SK-N-DZ (cell line): ENCODE data around the gene VRK1.
"Not testable (repeated sequence)": the region's sequence is repeated elsewhere in the genome, so short reads cannot be mapped to it uniquely, and the experiment has no call there.

Experiments used
- DNase-seq: peaks from one replicate; pipeline ENCODE4 v3.0.0-alpha.2; 2015; ENCODE audit warnings: low spot score

VRK1 gene

DNA sequence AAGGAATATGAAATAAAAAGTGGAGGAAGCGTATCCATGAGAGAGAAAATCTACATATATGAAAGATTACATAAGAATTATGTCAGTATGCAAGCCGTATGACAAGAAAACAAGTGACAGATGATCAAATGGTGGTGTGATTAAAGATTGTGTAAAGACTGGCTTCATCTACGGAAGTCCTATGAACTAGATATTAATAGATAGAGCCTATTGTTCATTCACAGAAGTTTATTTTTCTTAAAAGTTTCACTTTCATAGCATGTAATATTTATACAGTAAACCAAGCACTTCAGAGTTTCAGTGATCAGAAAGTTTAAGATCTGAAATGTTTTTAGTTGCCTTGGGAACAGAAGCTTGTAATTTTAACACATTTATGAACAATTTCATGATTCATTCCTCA lies 84.5 kb downstream of the VRK1 start:
- no peak for DNase-seq

DNA sequence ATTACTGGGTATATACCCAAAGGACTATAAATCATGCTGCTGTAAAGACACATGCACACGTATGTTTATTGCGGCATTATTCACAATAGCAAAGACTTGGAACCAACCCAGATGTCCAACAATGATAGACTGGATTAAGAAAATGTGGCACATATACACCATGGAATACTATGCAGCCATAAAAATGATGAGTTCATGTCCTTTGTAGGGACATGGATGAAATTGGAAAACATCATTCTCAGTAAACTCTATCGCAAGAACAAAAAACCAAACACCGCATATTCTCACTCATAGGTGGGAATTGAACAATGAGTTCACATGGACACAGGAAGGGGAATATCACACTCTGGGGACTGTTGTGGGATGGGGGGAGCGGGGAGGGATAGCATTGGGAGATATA lies 86.8 kb downstream of the VRK1 start:
- DNase-seq: not testable (repeated sequence)

DNA sequence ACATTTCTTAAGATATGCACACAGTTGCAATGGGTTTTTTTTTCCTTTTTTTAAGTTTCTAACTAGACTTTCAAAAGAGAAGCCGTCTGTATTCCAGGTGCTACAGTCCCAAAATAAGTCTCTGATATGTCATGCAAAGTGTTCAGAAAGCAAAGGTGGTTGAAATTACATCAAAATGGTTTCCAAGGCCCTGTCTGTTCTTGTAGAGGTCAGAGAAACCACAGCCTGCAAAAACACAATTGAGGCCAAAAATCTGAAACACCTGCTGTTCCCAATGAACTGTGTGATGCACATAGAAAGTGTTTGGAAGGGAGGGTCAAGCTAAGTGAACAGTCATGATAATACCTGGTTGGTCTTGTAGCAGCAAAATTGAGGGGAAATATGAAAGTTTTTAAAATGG lies 91.0 kb downstream of the VRK1 start:
- no peak for DNase-seq

DNA sequence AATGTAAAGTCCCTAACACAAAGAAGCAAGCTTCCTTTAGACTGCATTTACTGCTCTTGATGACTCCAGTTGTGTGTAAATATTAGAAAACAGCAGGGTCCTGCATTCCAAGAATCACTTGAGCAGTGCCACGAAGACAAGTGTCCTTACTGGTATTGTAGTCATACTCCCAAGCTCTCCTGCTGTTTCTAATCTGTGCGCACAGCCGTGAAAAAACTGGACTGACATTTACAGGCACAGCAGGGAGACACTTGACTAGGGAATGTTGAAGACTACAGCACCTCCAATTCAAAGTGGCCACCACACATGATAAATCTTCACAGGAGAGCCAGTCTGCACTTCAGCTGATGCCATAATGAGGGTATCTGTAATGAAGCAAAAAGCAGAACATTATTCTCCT lies 91.4 kb downstream of the VRK1 start:
- DNase-seq: peak; percentile 1

DNA sequence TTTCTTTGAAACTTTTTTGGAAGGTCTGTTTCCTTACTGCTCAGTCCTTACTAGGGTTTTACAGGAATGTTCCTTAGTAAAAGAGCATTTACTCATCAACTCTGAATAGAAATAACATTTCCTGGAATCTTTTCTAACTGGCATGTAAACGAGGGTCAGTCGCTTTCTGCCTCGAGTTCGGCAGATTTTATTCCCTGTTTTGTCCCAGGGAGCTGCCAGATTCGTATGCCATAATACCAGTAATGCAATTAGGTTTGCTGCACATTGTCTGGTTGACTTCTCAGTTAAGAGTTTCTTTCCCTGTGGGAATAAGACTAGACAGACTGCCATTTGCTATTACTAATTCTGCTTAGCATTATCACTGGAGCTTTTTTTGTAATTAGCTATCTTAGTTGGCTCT lies 91.9 kb downstream of the VRK1 start:
- DNase-seq: peak; percentile 45

DNA sequence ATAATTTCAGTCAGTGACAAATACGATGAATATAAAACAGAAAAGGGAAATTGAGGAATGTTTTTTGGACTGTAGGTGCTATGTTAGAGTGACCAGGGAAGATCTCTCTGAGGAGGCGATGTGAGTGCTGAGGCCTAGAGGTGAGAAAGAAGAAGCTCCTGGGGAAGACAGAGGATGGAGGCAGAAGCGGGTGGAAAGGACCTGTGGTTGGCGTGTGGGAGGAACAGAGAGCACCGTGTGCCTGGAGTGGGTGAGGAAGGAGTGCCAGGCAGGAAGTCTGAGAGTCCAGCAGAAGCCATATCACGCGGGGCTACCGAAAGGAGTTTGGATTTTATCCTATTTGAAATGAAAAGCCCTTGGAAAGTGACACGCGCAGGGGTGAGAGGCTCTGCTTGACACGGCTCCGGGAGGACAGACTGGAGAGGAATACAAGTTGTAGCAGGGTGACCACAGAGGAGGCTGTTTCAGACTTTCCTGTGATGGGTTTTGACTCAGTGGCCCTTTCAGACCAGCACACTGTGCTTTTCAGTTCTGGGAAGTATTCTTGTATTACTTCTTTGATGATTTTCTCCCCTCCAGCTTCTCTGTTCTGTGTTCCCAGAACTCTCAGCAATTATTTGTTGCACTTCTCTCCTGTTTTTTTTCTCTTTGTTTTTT lies 96.9 kb downstream of the VRK1 start:
- no peak for DNase-seq

DNA sequence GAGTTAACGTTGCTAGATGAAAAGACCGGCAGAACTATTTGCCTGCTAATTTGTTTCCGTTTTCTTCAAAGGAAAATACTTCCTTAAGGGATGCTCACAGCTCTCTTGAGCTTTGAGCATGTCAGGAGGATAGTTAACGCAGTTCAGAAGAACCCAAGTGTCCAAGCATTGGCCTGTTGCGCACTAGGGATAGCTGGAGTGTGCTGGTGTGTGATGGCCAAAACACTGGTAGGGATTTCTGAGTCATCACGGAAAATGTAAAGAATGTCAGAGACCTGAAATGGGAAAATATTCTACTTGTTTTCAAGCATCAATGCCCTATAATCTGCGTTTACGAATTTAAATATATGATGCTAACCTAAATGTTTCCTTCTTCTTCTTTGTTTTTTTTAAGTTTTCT lies 97.8 kb downstream of the VRK1 start:
- no peak for DNase-seq

DNA sequence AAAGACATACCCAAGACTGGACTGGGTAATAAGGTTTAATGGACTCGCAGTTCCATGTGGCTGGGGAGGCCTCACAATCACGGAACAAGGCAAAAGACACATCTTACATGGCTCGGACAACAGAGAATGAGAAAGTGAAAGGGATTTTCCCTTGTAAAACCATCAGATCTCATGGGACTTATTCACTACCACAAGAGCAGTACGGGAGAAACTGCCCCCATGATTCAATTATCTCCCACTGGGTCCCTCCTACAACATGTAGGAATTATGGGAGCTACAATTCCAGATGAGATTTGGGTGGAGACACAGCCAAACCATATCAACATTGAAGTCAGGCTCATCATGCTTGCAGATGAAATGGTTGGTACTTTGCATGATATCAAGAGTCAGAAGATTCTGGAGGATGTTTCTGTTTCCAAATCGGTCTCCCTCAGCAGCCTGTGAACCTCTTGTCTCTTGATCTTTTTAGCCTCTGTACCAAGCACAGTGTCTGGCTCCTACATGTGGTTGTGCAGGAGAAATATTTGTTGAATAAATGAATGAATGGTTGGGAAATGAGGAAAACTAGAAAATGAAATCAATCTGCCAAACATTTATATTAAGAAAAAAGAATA lies 98.6 kb downstream of the VRK1 start:
- DNase-seq: no peak

DNA sequence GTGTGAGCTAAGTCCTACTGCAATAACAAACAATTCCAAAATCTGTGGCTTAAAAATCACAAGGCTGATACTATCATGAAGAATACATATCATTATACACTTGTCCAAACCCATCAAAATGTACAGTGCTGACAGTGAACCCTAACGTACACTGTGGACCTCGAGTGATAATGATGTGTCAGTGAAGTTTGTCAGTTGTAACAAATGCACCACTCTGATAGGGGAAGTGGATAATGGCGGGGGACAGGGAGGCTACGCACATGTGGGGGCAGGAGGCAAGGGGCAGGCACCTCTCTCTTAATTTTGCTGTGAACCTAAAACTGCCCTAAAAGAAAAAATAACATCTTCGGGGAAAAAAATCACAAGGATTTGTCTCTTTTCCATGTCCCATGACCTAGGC lies 100.0 kb downstream of the VRK1 start:
- no peak for DNase-seq

DNA sequence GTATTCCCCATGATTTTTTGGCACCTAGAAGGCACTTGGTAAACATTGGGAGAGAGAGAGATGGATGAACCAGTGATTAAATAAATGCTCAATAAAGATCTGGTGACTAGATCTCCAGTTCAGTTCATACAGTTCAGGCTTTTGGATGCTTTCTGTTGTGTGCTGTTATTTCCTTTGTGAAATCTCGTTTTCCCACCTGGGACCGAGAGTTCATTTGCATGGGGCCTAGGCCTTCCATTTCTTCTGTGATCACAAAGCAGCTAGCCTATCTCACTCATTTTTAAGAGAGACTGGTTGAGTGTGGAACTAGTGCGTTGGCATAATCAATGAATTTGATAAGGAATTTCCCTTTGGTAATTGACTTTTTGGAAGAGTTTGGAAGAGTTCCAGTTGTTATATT lies 104.0 kb downstream of the VRK1 start:
- no peak for DNase-seq

DNA sequence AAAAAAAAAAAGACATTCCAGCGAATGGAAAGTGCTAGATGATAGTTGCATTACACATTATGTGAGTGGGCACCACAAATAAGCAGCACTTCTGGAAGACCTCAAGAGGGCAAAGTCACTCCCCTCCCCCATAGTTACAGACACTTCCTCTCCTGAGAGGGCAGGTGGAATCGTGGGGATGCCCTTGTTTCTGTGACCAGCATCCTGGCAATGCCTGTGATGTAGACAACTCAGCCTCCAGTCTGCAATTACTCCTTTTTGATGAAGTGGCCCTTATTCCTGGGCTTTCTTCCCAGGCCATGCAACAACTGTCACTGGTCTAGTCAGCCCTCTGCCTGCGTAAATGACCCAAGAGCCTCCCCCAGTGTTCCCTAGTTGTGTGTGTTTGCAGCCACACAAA lies 104.8 kb downstream of the VRK1 start:
- DNase-seq: no peak

DNA sequence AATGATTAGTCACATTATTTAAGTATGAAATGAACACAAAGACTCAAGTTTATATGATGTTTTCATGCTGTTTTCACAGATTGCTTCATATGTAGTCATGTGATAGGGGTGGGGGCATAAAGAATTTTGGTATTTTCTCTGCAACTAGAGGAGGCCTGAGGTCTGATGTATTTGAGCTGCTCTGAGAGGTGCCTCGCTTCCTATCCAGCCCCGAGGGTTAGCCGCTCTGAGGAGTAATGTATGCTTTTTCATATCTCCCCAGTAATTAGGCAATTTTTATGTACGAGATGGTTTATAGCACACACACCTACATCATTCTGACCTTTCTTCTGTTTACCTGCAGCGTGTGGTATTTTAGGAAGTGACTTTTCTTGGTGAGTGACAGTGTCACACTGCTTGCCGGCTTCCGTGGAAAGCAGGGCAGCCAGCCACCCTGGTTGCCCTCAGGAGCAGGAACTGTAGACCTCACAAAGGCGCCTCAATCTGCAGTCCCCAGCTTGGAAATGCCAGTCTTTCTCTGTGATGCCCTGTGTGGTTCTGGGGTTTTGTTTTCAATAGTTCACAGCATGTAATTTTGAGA lies 106.4 kb downstream of the VRK1 start:
- no peak for DNase-seq

DNA sequence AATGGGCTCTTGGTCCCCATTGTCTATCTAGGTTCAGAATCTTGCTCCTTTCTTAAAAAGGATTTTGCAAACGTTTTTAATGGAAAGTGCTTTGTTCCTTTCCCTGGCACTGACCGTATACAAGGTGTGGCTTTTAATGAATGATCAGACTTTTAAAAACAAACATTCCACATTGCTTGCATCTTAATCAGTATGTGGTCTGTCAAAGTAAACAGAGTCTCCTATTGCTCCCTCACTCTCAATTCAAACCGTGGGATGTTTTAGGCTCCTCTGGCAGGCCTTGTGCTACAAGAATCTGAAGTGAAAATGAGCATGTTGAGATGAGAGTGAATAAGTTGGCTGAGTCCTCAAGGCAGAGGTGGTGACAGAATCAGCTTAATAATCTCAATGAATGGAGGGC lies 107.0 kb downstream of the VRK1 start:
- DNase-seq: no peak

DNA sequence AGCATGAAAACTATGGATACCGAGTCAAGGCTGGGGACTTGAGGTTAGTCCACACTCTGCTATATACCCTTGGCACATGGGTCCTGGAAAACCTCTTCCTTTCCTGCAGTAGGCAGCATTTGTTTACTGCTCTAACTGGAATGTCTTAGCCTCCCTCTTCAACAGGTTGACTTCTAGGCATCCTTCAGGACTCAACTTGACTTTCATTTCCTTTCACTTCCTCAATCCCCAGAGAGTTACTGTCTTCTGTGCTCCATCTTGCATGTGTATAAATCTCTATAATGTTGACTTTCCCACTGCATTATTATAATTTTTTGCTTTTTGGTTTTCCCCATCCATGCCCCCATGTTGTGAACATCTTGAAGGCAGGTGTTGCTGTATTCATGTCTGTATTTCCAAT lies 107.9 kb downstream of the VRK1 start:
- DNase-seq: no peak

DNA sequence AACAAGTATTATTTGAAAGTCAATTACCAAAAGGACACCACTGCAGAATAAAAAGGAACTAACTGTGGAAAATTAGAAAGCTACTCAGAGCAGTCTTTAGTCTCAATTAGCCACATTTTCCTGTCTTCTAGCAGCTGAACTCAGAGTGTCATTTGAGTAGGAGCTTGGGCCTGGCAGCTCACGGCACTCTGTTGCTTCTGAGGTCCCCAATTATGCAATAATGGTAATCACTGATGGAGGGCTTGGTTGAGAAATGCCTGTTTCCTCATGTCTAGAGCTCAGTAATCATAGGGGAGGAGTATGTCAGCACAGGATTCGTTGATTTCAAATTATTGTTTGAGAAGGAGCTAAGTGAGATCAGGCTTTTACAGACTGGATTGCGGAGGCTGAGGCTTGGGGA lies 108.6 kb downstream of the VRK1 start:
- no peak for DNase-seq

DNA sequence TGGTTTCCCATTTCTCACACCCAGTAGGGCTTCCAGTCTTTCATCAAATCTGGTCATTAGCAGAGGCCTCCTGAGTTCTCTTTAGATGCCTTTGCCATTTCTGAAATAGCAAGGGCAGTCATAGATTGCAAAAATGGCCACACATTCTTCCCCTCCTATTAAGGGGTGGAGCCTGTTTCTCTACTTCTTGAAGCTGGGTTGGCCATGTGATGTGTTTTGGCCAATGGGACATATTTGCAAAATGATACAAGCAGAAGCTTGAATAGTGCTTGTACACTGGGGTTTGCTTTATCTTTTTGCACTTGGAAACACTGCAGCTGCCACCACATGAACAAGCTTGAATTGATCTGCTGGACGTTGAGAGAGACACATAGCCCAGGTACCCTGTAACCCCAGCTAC lies 109.3 kb downstream of the VRK1 start:
- DNase-seq: no peak

DNA sequence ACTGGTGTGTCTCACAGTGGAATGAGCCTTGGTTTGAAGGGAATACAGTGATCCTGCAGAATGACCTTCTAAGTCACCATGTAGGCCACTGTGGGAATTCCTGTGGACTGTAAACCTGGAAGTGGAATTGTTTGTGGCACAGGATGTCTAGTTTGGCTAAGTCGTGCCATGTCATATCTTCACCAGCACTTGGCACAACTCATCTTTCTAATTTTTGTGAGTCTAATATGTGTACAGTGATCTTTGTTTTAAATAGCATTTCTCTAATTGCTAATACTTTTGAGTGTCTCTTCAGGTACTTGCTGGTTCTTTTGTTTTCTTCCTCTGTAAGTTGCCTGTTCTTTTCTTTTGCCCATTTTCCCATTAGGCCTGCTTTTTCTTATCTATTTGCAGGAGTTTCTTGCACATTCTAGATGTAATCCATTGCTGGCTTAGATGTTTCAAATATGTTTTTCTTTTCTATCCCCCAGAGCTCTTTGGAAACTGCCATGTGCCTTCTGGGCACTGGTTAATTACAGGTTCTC lies 112.7 kb downstream of the VRK1 start:
- no peak for DNase-seq

DNA sequence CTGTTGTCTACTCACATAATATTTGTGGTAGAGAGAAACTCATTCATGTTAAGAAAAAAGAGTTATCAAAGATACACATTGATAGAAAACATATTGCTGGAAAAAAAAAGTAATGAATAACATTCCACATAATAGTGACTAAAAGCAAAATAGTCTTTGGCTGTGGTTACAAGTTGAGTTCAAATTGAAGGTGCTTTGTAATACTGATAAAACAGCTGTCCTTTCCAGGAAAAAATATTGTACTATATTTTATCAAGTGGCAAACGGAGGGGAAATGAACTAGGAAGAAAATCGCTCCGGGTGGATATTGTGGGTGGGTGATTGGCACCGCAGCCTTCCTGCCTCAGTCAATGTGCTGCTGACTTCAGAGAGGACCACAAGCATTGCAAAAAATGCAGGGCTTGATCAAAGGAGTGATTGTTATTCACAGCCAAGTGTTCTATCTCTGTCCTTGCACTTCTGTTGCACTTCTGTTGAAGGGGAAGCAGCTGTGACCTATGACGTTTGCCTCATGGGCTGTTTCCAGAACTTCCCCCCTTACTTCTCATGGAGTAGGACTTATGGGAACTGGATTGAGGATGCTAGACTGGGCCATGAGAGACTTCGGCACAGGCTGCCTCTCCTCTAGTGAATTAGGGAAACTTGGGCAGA lies 114.4 kb downstream of the VRK1 start:
- no peak for DNase-seq

DNA sequence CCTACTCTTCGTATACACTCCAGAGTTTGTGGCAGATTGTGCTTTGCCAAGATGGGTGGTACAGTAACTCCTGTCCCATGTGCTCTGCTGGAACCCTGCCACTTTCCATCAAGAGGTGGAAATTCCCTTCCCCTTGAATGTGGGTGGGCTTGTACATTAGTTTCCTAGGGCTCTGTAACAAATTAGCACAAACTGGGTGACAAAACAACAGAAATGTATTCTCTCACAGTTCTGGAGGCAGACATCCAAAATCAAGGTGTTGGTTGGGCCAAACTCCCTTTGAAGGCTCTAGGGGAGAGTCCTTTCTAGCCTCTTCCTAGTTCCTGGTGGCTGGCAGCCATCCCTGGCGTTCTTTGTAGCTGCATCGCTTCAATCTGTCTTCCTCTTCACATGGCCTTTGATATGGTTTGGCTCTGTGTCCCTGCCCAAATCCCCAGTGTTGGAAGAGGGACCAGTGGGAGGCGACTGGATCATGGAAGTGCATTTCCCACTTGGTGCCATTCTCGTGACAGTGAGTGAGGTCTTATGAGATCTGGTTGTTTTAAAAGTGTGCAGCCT lies 117.5 kb downstream of the VRK1 start:
- DNase-seq: no peak

DNA sequence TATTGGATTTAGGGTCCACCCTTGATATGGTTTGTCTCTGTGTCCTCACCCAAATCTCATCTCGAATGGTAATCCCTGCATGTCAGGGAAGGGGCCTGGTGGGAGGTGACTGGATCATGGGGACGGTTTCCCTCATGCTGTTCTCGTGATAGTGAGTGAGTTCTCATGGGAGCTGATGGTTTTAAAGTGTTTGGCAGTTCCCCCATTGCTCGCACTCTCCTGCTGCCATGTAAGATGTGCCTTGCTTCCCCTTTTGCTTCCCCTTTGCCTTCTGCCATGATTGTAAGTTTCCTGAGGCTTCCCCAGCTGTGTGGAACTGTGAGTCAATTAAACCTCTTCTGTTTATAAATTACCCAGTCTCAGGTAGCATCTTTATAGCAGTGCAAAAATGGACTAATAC lies 118.3 kb downstream of the VRK1 start:
- no peak for DNase-seq

DNA sequence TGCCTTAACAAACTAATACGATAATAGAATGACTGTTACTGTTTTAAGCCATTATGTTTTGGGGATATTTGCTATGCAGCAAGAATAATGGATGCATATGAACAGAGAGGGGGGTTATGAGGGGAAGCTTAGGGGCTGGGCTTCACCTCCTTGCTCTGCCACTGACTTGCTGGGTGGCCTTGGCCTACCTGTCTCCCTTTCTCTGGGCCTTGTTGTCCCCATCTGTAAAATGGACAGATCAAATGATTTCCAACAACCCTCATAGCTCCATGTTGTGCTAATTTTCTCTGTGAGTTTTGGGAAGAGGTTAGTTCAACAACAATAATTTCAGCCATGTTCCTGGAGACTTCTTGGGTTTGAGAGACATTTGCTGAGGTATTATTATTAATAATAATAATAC lies 119.6 kb downstream of the VRK1 start:
- no peak for DNase-seq

DNA sequence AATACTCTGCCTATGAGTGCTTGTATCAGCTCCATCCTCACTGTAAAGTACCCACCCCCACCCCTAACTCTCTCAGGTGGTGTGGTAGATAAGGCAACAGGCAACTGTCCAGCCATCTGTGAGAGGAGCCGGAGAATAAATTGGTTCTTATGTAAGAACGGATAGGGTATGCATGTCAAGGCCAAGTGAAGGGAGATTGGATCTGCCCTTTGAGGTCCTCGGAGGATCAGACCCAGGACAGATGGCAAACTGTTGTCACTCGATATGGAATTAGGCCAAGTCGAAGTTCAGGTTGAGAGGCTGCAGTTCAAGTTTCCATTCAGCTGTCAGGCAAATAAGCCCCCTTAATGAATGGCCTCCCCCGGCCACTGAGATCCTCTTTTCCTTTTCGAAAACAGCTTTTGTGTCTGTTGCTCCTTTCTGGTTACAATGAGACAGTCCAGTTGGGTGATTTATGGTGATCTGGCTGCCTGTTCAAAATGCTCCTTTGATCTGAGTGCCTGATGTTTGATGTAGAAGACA lies 120.3 kb downstream of the VRK1 start:
- DNase-seq: peak; percentile 58
